Right renal pelvis (tissue), 4 donors: Measurements from ENCODE around the gene TLDC2. TPM values are rescaled to one million over a fixed set of nuclear protein-coding genes. Genes with fewer than 3 reads are reported as not detected.
"Not testable (repeated sequence)": the region's sequence is repeated elsewhere in the genome, so short reads cannot be mapped to it uniquely, and the experiment has no call there.

Source experiments
- DNase-seq, 4 donors: peaks; one replicate each; pipeline ENCODE4 v3.0.0-alpha.2; 2013; ENCODE audit warnings: low read depth in 4 of 4, low spot score in 3 of 4, missing footprints in 1 of 4
- polyA plus RNA-seq, 4 donors: library from polyadenylated mRNA; unstranded; fragments of 120-200 nt; gene quantifications; one replicate each; pipeline ENCODE4 v1.2.1, GENCODE V29; 2013; ENCODE audit not compliant: insufficient read length in 4 of 4

TLDC2 gene
- polyA plus RNA-seq, 4 donors = 1.6 to 5.5 (median 3.5) TPM

DNA sequence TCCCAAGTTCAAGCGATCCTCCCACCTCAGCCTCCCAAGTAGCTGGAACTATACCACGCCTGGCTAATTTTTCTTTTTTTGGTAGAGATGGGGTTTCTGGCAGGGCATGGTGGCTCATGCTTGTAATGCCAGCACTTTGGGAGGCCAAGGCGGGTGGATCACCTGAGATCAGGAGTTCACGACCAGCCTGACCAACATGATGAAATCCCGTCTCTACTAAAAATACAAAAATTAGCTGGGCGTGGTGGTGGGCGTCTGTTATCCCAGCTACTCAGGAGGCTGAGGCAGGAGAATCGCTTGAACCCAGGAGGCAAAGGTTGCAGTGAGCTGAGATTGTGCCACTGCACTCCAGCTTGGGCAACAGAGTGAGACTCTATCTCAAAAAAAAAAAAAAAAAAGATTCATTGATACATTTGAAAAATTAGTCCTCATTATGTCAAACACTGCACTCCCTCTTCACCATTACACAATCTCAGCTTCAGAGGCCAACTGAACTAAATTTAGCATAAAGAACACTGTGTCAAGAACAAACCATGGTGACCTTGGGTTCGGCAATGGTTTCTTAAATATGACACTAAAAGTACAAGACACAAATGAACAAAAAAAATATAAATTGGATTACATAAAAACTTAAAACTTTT, 60.9 kb downstream of the TLDC2 start:
- not testable (repeated sequence) for DNase-seq

GRCh38 chr20:36937402-36937770, 61.4 kb downstream of the TLDC2 start:
- DNase-seq = no peak

- DNase-seq = no peak
Measured at GRCh38 chr20:36941401-36941835, 65.5 kb downstream of the TLDC2 start.

Other genes with a start within 250 kb of the TLDC2 start
- gene SLA2, start 229.9 kb upstream of the TLDC2 start, polyA plus RNA-seq = under 1 TPM; 0.32 to 0.54 (median 0.44) TPM
- 10 to 100 TPM; 31.3 to 35.9 (median 33.9) TPM for gene NDRG3, start 130.0 kb upstream of the TLDC2 start, polyA plus RNA-seq
- gene DSN1, start 102.4 kb upstream of the TLDC2 start, polyA plus RNA-seq = 10 to 100 TPM; 17.0 to 19.2 (median 18.9) TPM
- 10 to 100 TPM; 22.1 to 27.6 (median 25.6) TPM for gene SAMHD1, start 75.6 kb downstream of the TLDC2 start, polyA plus RNA-seq
- 10 to 100 TPM; 10.1 to 12.8 (median 12.3) TPM for gene RBL1, start 219.9 kb downstream of the TLDC2 start, polyA plus RNA-seq